GM18519 (cell line): ENCODE data around the gene KRTAP5-1.

ENCODE experiments used
- ATAC-seq: cut with Tn5 transposase; IDR thresholded peaks from one replicate; pipeline ENCODE4 v1.9.1; 2021; ENCODE audit warnings: mild to moderate bottlenecking, moderate library complexity; ENCODE audit not compliant: unreplicated experiment, low FRiP score

The KRTAP5-1 gene

DNA sequence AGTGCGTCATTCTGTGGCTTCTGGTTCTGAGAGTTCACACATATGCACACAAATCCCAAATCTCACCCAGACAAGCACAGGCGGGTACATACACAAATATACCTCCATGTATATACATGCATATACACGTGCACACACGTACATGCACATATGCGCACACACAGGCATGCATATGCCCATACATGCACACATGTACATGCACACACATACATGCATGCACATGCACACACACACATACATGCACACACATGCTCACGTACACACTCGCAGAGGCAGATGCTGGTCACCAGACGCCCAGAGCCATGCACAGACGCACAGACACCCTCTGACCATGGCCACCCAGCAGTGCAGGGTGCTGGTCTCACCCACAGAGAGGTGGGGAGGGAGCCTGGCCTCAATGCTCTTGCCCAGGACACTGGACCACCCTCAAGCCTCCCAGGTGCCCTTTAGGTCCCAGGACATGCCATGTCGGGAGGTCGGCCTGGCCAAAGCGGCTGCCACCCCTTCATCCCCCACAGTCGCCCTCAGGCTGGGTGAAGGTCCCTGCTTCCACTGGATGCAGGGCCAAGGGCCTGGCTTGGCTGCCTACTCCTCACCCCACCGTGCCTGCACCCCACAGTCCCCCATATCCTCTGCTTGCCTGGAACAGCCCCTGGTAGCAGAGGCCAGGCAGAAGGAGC lies 22.5 kb downstream of the KRTAP5-1 start:
- ATAC-seq, result no peak

- no peak for ATAC-seq
Observed at GRCh38 chr11:1561955-1562354, 23.1 kb downstream of the KRTAP5-1 start.

- ATAC-seq, result no peak
Observed at GRCh38 chr11:1561266-1561665, 23.8 kb downstream of the KRTAP5-1 start.

DNA sequence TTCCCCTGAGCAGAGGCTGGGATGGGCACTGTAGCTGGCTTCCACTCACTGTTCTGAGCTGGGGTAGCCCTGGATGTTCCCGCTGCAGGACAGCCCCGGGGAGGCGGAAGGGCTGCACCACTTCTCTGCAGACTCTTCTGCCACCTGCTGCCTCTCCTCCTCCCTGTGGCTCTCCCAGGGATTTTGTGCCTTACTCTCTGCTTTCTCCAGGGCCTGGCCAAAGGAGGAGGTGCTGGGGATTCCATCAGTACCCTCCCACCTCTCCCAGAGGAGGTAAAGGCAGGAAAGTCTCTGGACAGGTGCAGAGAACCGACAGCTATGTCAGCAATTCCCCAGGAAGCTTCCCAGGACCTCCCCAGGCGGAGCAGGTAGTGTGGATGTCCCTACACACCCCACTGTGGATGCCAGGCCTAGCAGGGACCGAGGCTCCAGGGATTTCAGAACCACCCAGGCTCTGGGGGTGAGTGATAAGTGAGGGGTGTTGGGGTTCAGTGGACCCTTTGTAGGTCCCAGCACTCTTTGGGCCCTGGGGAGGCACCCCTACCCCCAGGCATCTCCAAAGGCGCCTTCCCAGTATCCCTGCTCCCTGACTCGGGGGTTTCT lies 24.3 kb downstream of the KRTAP5-1 start:
- ATAC-seq, result no peak

GRCh38 chr11:1560002-1560648 lies 25.0 kb downstream of the KRTAP5-1 start:
- ATAC-seq, result no peak

DNA sequence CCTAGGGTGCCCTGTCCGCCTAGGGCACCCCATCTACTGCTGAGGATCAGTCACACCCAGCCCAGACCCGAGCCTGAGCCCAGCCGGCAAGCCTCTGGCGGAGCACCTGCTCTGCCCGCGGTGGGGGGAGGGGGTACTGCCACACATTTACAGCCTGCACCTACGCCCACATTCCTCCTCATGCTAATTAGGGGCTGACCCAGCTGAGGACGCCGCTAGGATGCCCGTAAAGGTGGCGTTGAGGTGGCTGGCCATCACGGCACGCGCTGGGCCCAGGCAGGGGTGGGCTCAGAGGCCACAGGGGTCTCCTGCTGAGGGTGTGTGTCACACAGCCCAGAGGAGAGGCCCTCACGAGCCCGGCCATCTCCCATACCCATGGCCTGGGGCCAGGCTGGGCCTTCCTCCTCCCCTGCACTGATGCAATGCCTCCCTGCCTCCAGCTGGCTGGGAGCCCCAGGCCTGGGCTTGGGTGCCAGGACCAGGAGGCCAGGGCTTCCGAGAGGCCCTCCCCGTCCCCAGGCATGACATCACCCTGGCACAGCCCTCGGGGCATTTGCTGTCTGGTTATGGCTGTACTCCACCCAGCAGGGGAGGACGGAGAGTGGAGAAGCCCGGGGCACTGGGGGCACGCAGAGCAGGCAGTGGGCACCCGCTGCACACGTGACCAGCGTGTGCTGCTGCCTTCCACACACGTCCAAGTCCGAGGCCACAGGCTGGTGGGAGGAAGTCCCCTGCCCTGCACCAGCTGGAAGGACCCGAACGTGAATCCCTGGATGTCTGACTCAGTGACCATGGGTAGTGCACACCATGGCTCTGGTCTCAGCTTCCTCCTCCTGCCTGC lies 25.8 kb downstream of the KRTAP5-1 start:
- no peak for ATAC-seq

- ATAC-seq, result no peak
Observed at GRCh38 chr11:1558775-1559110, 26.3 kb downstream of the KRTAP5-1 start.

DNA sequence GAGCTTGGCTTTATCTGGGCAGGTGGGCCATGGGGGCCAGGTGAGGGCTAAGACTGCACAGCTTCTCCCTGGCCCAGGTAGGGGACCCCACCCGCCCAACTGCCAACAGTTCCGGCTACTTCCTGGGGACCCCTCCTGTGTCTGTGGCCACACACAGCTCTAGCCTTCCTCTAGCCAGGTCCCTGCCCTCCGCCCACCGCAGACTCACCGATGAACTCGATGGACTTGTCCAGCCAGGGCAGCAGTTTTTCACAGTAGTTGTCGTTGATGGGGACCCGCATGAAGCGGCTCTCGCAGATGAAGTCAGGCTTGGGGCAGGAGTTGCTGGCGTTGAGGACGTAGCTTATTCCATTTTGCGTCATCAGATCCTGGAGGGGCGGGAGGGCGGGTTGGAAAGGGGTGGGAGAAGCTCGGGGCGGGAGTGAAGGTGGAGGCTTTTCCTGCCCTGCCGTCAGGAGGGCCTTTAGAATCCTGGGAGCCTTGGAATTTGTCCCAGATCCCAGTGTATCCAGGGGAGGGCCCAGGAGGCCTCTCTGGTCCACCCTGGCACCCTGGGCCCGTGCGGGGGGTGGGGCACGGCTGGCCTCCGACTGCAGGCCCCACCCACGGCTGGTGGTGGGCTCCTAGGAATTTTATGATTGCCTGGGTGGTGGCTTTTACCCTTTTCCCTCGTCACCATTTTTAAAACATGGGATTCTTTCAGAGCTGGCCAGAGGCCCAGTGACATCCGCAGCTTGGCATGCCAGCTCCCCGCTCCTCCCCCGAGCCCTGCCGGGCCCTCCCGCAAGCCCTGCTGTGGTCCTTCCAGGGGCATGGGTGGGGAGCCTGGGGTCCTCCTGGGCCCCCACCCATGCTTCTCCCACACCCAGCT lies 26.9 kb downstream of the KRTAP5-1 start:
- no peak for ATAC-seq

DNA sequence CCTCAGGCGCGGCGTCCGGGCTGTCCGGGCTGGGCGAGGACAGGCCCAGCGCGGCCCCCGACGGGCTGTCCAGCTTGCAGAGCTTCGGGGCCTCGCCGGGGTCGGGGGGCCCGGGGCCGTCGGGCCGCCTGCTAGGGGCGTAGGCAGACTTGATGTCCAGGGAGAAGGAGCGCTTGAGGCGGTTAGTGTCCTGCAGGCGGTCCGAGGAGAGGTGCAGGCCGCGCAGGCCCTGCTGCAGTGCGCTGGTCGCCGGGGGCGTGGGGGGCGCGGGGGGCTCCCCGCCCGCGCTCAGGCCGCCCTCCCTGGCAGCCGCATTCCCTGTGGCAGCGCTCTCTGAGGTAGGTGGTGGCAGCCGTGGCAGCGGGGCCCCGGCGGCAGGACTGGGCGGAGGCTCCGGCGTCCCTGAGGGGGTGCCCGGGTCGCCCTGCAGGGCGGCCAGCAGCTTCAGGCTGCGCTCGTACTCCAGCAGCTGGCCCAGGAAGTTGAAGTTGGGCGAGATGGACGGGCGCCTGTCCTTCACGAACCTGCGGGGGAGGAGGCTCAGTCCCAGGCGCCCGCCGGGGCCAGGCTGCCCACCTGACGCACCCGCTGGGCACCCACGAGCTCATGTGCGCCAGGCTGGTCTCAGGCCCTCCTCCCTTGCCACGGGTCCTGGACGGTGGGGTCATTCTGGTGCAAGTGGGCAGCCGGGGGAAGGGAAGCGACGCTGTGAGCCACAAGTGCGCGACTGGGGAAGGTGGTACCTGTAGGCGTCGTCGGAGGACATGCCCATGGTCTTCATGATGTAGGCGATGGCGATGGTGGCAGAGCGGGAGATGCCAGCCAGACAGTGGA lies 27.8 kb downstream of the KRTAP5-1 start:
- ATAC-seq, result no peak

GRCh38 chr11:1556278-1556902 lies 28.7 kb downstream of the KRTAP5-1 start:
- ATAC-seq, result no peak

GRCh38 chr11:1555713-1556153 lies 29.4 kb downstream of the KRTAP5-1 start:
- no peak for ATAC-seq

DNA sequence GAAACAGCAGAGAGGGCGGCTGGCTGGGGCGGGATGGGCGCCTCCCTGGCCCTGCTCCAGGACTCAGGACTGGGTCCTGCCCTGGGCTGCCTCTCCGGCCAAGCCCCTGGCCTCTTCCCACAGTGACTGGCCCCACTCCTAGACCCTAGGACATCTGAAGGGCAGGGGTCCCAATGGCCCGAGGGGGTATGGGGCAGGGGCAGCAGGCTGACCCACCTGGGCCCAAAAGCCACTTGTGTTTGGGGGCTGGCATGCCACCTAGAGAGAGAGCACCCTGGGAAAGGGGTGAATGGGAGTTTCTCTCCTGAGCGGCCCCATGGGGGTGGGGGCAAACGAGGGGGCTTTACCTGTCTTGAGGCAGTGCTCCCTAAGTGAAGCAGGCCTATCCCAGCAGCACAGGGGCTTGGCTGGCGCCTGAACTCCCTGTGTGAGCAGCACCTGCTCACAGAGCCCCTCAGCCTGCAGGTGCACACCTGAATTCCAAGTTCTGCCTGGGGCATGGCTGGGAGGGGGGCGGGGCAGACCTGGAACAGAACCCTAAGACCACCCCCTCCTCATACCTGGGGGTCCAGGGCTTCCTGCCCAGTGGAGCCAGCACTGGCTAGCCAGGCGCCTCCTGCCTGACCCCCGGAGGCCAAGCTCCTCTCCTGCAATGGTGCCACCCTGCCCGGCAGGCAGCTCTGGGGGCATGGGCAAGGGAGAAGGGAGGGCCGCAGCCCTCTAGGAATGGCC lies 29.9 kb downstream of the KRTAP5-1 start:
- ATAC-seq, result no peak

GRCh38 chr11:1553808-1554594 lies 31.1 kb downstream of the KRTAP5-1 start:
- ATAC-seq, result no peak

DNA sequence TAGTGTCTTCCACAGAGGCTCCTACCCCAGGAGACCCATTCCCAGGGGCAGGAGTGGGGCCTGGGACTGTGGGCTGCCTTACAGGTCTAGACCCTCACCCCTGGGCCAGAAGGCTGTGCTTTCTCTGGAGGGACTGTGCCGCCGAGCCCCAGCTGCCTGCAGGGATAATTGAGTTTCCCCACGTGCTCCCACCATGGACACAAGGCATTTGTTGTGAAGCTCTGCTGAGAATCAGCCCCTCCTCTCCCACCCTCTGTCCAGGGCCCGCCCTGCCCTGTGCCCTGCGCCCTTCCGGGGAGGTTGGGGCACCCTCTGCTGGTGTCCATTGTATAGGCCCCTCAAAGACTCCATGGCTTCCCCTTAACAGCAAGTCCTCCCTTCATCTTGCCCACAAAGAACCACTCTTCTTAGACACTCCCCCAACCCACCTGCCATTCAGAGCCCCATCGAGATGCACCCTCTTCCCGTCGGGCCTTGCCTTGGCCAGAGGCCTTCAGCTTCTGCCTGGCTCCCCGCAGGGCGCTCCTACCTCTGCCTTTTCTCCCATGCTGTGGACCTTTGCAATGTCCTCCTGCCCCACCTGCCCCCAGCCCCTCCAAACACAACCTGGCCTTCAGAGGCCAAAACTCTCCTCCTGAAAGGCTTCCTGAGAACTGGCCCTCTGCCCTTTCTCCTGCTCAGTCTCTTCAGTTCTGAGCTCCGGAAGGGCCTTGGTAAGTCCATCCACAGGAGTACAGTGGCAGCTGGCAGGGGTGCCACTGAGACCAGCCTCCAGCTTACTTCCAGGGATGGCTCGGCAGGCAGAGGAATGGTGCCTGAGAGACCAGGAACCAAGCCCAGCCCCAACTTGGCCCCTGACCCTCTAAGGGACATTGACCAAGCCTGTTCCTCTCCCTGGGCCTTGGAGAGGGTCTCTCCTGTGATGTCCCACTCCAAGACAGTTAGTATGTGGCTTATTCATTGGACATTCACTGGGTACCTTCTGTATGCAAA lies 35.4 kb downstream of the KRTAP5-1 start:
- no peak for ATAC-seq

GRCh38 chr11:1548221-1549070 lies 36.6 kb downstream of the KRTAP5-1 start:
- no peak for ATAC-seq
